RWPE2 (cell line): Measurements from ENCODE around the gene BMI1.
"Not testable (repeated sequence)": the region's sequence is repeated elsewhere in the genome, so short reads cannot be mapped to it uniquely, and the experiment has no call there.

ENCODE experiments used
- ATAC-seq: fragments of 200-7000 bp; cut with Tn5 transposase; 3 replicates; pipeline ENCODE4 v1.9.1; 2021; ENCODE audit warnings: low read depth
- DNase-seq: peaks from one replicate; pipeline ENCODE4 v3.0.0-alpha.2; 2020; ENCODE audit warnings: low spot score
- H3K27ac ChIP-seq: fragments of 450-650 bp; 2 replicates; pipeline ENCODE4 v1.5.1; 2017; ENCODE audit warnings: mild to moderate bottlenecking; ENCODE audit not compliant: poor library complexity, severe bottlenecking
- H3K27me3 ChIP-seq: fragments of 250-450 bp; sonication (Bioruptor Pico); 2 replicates; pipeline ENCODE4 v1.5.1; 2021; ENCODE audit warnings: mild to moderate bottlenecking, moderate library complexity; ENCODE audit not compliant: insufficient read depth, poor library complexity, severe bottlenecking
- H3K36me3 ChIP-seq: fragments of 250-450 bp; sonication (Bioruptor Pico); 2 replicates; pipeline ENCODE4 v1.5.1; 2020; ENCODE audit warnings: low read depth, mild to moderate bottlenecking, moderate library complexity
- H3K4me1 ChIP-seq: fragments of 250-450 bp; sonication (Bioruptor Pico); 2 replicates; pipeline ENCODE4 v1.5.1; 2021; ENCODE audit warnings: mild to moderate bottlenecking, moderate library complexity; ENCODE audit not compliant: insufficient read depth, poor library complexity, severe bottlenecking
- H3K4me3 ChIP-seq: fragments of 250-450 bp; sonication (Bioruptor Pico); 2 replicates; pipeline ENCODE4 v1.5.1; 2021; ENCODE audit warnings: mild to moderate bottlenecking, moderate library complexity; ENCODE audit not compliant: severe bottlenecking
- H3K9me3 ChIP-seq: fragments of 250-450 bp; sonication (Bioruptor Pico); 2 replicates; pipeline ENCODE4 v1.5.1; 2021; ENCODE audit warnings: mild to moderate bottlenecking, moderate library complexity; ENCODE audit not compliant: severe bottlenecking
- CTCF ChIP-seq: fragments of 450-650 bp; IDR thresholded peaks from one replicate; pipeline ENCODE4 v1.5.1; 2017; ENCODE audit warnings: mild to moderate bottlenecking, moderate library complexity; ENCODE audit not compliant: poor library complexity, severe bottlenecking

BMI1 gene

DNA sequence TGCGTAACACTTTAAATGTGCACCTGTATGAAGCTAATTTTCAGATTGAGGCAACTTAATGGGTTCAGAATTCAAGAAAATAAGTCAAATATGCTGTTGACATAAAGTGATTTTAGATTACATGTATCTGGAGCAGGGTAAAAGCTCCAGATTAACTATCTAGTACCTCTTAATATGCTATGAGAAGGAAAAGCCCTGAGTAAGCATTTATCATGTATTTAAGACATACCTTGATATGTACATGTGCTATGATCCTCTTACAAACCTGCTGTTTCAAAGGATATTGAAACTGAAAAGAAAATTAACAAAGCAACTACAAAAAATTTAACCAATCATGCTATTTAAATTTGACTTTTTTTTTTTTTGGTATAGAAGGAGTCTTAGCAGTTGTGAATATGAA is 28.9 kb downstream of the BMI1 start:
- H3K36me3 ChIP-seq = no peaks in the 10 kb centered on the region
- peaks cover 42% of the 10 kb centered on the region for H3K27me3 ChIP-seq
- no peaks in the 10 kb centered on the region for H3K4me1 ChIP-seq
- TF ChIP-seq CTCF = no peak
- H3K4me3 ChIP-seq = no peak overlapping the region
- no peak for DNase-seq
- no peaks in the 10 kb centered on the region for H3K9me3 ChIP-seq
- no peak overlapping the region for H3K27ac ChIP-seq
- ATAC-seq = no peak

DNA sequence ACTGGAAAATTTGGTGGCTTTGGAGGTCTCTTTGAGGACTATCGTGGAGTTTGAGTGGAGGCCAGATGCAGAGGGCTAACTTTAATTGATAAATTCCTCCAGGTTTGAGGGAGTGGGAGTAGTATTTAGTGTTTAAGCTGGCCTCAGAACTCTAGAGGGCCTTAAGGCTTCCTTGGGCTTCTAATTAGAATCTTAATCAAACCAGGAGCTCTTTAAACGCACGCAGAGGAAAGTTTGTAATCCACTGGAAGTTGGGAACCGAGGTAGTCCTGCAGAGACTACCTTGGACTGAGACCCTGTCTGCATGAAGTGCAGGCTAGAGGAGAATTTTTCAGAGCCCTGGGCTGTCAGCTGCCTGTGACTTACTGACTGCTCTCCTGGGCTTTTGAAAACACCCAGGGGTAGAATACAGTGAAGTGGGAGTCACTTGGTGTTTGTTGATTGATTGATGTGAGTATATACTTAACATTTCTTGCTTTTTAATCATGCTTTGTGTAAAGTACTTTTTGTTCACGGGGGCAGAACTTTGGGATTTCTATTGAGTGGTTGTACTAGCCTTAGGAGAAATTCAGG is 30.3 kb downstream of the BMI1 start:
- no peak for TF ChIP-seq CTCF
- Histone ChIP-seq H3K4me1 (no peaks in the 10 kb centered on the region), H3K9me3 (no peaks in the 10 kb centered on the region), H3K27ac (no peak overlapping the region), H3K4me3 (no peak overlapping the region), H3K27me3 (peaks cover 27% of the 10 kb centered on the region), H3K36me3 (no peaks in the 10 kb centered on the region)
- ATAC-seq = no peak
- DNase-seq = no peak

GRCh38 chr10:22356324-22356873 is 35.5 kb downstream of the BMI1 start:
- Histone ChIP-seq H3K4me1 (no peaks in the 10 kb centered on the region), H3K27ac (no peak overlapping the region), H3K4me3 (no peak overlapping the region), H3K27me3 (no peaks in the 10 kb centered on the region), H3K36me3 (no peaks in the 10 kb centered on the region), H3K9me3 (no peaks in the 10 kb centered on the region)
- DNase-seq (no peak), ATAC-seq (no peak)
- TF ChIP-seq CTCF = no peak

- not testable (repeated sequence) for H3K9me3 ChIP-seq, ATAC-seq, H3K36me3 ChIP-seq, H3K27me3 ChIP-seq, H3K27ac ChIP-seq, H3K4me3 ChIP-seq, H3K4me1 ChIP-seq, DNase-seq
Measured at GRCh38 chr10:22357770-22358169, 36.9 kb downstream of the BMI1 start.

GRCh38 chr10:22363305-22363704 is 42.4 kb downstream of the BMI1 start:
- ATAC-seq = no peak
- no peaks in the 10 kb centered on the region for H3K4me1 ChIP-seq

More at GRCh38 chr10:22363305-22363704, 42.4 kb downstream of the BMI1 start:
- no peaks in the 10 kb centered on the region for H3K9me3 ChIP-seq
- no peaks in the 10 kb centered on the region for H3K36me3 ChIP-seq
- no peak for TF ChIP-seq CTCF
- no peak overlapping the region for H3K4me3 ChIP-seq
- H3K27ac ChIP-seq = no peak overlapping the region
- DNase-seq = no peak
- H3K27me3 ChIP-seq = no peaks in the 10 kb centered on the region
